Stimulated activated CD8-positive, alpha-beta memory T cell treated with anti-CD3 and anti-CD28 coated beads, Interleukin-4, amount 100 ng/mL, for 4 hours (primary cell): ENCODE data around the gene PRSS12.

Source experiments
- DNase-seq, 2 donors: peaks; one replicate each; pipeline ENCODE4 v3.0.0-alpha.2; 2020; ENCODE audit warnings: low read depth in 2 of 2, low spot score in 1 of 2

Gene PRSS12

GRCh38 chr4:118360106-118360505 is 7.3 kb upstream of the PRSS12 start:
- DNase-seq, result no peak

- no peak for DNase-seq
Observed at GRCh38 chr4:118357601-118358000, 4.8 kb upstream of the PRSS12 start.

GRCh38 chr4:118356731-118357130 is 3.9 kb upstream of the PRSS12 start:
- no peak for DNase-seq

- DNase-seq, result no peak
Observed at GRCh38 chr4:118356111-118356510, 3.3 kb upstream of the PRSS12 start.

- no peak for DNase-seq
Observed at GRCh38 chr4:118354913-118355312, 2.1 kb upstream of the PRSS12 start.

GRCh38 chr4:118353534-118354030 is 779 bp upstream of the PRSS12 start:
- DNase-seq, result no peak

- DNase-seq, result no peak
Observed at GRCh38 chr4:118351851-118352827, 664 bp downstream of the PRSS12 start.

- DNase-seq, result no peak
Observed at GRCh38 chr4:118350961-118351360, 1.8 kb downstream of the PRSS12 start.

GRCh38 chr4:118348886-118349285 is 3.9 kb downstream of the PRSS12 start:
- no peak for DNase-seq

GRCh38 chr4:118346495-118346894 is 6.3 kb downstream of the PRSS12 start:
- DNase-seq, result no peak

GRCh38 chr4:118345813-118346212 is 7.0 kb downstream of the PRSS12 start:
- DNase-seq, result no peak

GRCh38 chr4:118344801-118345200 is 8.0 kb downstream of the PRSS12 start:
- DNase-seq, result no peak

GRCh38 chr4:118343501-118343900 is 9.3 kb downstream of the PRSS12 start:
- no peak for DNase-seq

- no peak for DNase-seq
Observed at GRCh38 chr4:118340109-118340508, 12.7 kb downstream of the PRSS12 start.

GRCh38 chr4:118338981-118339765 is 13.6 kb downstream of the PRSS12 start:
- no peak for DNase-seq

GRCh38 chr4:118338518-118338917 is 14.3 kb downstream of the PRSS12 start:
- no peak for DNase-seq

- no peak for DNase-seq
Observed at GRCh38 chr4:118337954-118338353, 14.8 kb downstream of the PRSS12 start.

GRCh38 chr4:118335774-118336173 is 17.0 kb downstream of the PRSS12 start:
- no peak for DNase-seq

GRCh38 chr4:118335324-118335723 is 17.5 kb downstream of the PRSS12 start:
- no peak for DNase-seq

- DNase-seq, result no peak
Observed at GRCh38 chr4:118331352-118331751, 21.5 kb downstream of the PRSS12 start.

GRCh38 chr4:118329849-118330248 is 23.0 kb downstream of the PRSS12 start:
- no peak for DNase-seq
